SU-DHL-6 (cell line): ENCODE data around the gene CRACR2A.

Experiments
- CTCF ChIP-seq: fragments of 200-600 bp; sonication (generic); IDR thresholded peaks from one replicate; pipeline ENCODE4 v1.5.1; 2017; ENCODE audit warnings: antibody characterized with exemption, mild to moderate bottlenecking, low read length, moderate library complexity; ENCODE audit not compliant: insufficient read depth, poor library complexity, severe bottlenecking
- EZH2phosphoT487 ChIP-seq: fragments of 200-600 bp; sonication (generic), shearing (Covaris generic); conservative IDR thresholded peaks from 2 replicates; pipeline ENCODE4 v1.6.1; 2018; ENCODE audit warnings: mild to moderate bottlenecking, antibody characterized with exemption, low read length, moderate library complexity, mixed read lengths

DNA sequence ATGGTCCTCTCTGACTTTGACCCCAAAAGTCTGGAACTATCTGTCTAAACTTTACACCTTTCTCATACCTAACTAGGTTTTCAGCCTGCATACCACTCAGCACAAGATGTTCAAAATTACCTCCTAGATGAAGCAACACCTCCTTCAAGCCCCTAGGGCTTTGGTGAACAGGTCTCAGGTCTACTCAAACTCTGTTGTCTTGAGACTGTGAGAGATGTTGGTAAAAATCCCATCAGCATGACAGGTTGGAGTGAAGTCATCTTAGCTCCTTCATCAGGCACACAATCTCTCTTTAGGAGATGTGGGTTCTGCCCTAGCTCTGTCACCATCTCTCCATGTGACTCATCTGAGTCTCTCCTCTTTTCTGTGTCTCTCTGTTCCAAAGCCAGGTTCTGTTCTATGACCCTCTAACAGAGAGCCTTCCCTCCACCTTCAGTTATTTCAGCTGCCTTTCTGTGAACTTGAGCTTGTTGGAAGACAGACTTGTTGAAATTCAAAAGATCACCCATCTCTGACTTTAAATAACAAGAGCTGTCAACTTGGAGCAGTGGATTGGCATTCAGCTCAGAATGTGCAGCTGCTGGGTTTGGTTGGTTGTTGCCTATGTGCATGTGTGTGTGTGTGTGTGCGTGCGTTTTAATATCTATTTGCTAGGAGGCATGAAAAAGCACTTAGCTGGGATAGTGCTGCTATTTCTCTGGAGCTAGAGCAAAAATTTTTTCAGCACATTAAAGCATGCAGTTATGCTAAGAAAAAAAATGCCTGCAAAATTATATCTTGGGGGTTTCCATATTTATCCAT lies 130.7 kb downstream of the CRACR2A start:
- no peak for TF ChIP-seq CTCF
- no peak for TF ChIP-seq EZH2phosphoT487
